ENCODE measurements around the gene CHD1L. TPM values are rescaled to one million over a fixed set of nuclear protein-coding genes. Genes with fewer than 3 reads are reported as not detected.
"Not testable (repeated sequence)": the region's sequence is repeated elsewhere in the genome, so short reads cannot be mapped to it uniquely, and the experiment has no call there.

CHD1L gene
- total and polyA plus RNA-seq, 7 donors: 4.8 to 20.5 (median 15.9) TPM

DNA sequence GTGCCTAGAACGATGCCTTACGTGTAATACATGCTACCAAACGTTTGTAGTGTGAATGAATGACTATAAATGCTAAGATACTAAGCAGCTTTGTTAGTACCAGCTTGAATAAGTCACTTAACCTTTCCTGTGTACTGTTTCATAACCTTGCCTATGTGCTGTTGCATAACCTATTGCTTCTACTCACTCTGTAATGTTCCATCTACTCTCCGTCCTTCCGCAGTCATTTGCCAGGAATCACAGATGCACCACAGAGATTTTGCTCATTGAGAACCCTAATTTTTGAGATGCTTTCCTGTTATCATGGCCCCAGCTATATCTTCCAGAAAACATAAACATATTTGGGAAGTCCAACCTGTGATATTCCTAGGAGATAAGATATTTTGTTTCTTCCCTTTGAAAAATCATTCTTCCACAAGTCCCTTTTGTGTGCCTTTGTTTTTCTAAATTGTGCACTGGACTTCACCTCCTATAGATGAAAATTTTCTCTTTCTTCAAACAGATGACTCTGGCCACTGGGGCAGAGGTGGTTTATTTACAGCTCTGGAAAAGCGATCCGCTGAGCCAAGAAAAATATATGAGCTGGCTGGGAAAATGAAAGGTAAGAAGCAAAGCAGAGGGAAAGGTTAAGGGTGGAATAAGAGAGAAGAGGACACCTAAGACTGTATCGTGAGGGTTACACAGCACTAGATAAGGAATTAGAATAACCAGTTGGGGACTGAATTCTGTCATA lies 44.8 kb downstream of the CHD1L start:
- Histone ChIP-seq H3K9me3 (no peaks in the 10 kb centered on the region), H3K27me3 (ENCODE audit: insufficient read depth in 3 of 3, low read length in 2 of 3) (no peaks in the 10 kb centered on the region), H3K4me1 (no peaks in the 10 kb centered on the region), H3K4me3 (no peak overlapping the region), H3K27ac (no peak overlapping the region), H3K36me3 (ENCODE audit: insufficient read depth in 1 of 2, low read depth in 1 of 2) (peaks cover 7 to 100% of the 10 kb centered on the region in 2 donors)
- intact Hi-C loops (cut with DNase I): no loop called here
- TF ChIP-seq, protein P1, sequence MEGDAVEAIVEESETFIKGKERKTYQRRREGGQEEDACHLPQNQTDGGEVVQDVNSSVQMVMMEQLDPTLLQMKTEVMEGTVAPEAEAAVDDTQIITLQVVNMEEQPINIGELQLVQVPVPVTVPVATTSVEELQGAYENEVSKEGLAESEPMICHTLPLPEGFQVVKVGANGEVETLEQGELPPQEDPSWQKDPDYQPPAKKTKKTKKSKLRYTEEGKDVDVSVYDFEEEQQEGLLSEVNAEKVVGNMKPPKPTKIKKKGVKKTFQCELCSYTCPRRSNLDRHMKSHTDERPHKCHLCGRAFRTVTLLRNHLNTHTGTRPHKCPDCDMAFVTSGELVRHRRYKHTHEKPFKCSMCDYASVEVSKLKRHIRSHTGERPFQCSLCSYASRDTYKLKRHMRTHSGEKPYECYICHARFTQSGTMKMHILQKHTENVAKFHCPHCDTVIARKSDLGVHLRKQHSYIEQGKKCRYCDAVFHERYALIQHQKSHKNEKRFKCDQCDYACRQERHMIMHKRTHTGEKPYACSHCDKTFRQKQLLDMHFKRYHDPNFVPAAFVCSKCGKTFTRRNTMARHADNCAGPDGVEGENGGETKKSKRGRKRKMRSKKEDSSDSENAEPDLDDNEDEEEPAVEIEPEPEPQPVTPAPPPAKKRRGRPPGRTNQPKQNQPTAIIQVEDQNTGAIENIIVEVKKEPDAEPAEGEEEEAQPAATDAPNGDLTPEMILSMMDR (IDR thresholded peaks at IDR 0.05): no peak
- ATAC-seq: peak in 3 of 4 donors; percentile 66 to 85 (median 80)
- WGBS, 3 donors: 60 to 74% (median 63%) methylated on average over 8 of the region's 8 CpGs
- DNase-seq: no peak

DNA sequence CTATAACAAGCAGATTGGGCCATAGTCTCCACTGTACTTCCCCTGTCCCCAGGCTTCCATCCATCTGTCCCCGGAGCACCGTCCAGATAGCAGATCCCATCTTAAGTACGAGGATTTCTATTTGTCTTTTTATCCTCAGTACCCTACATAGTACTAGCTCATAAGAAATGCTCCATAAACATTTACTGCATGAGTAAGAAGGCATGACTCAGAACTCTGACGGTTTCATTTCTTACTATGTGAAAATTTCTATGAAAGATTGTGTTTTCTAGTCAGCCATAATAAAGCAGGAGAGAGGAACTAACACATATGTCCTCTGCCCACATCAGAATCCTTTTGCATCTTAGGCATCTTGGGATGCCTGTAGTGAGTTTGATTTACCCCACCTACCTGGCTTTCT lies 49.5 kb downstream of the CHD1L start:
- H3K27ac ChIP-seq: no peak overlapping the region
- H3K36me3 ChIP-seq (ENCODE audit: insufficient read depth in 1 of 2, low read depth in 1 of 2): peaks cover 16 to 100% of the 10 kb centered on the region in 2 donors
- intact Hi-C loops (cut with DNase I): no loop called here
- H3K9me3 ChIP-seq: no peaks in the 10 kb centered on the region
- TF ChIP-seq, protein P1 (IDR thresholded peaks at IDR 0.05): no peak
- H3K4me1 ChIP-seq: no peaks in the 10 kb centered on the region
- DNase-seq (no peak), ATAC-seq (no peak)
- H3K4me3 ChIP-seq: no peak overlapping the region
- WGBS, 3 donors: 94 to 95% (median 94%) methylated on average over 4 of the region's 4 CpGs
- H3K27me3 ChIP-seq (ENCODE audit: insufficient read depth in 3 of 3, low read length in 2 of 3): no peaks in the 10 kb centered on the region

DNA sequence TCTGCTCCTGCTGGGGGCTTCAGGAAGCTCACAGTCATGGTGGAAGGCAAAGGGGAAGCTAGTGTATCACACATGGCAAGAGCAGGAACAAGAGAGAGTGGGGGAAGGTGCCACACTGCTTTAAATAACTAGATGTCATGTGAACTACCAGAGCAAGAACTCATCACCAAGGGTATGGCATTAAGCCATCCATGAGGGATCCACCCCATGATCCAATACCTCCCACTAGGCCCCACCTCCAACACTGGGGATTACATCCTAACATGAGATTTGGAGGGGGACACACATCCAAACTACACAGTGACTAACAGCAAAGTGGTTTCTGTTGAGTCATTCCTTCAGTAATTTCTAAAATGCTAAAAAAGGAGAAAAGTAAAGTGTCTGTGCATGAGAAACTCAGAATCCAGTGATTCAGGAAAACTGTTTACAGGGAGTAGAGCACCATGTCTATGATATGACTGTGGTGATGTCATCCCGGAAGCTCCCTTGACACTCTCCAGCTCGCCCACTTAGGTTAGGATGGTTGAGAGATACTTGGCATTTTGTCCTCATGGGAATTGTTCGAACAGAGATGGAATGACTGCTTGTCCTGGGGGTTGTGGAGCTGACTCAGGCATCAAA lies 50.3 kb downstream of the CHD1L start:
- intact Hi-C loops (cut with DNase I): no loop called here
- H3K4me3 ChIP-seq: no peak overlapping the region
- H3K4me1 ChIP-seq: no peaks in the 10 kb centered on the region
- no peak overlapping the region for H3K27ac ChIP-seq
- TF ChIP-seq, protein P1 (IDR thresholded peaks at IDR 0.05): no peak
- no peaks in the 10 kb centered on the region for H3K27me3 ChIP-seq (ENCODE audit: insufficient read depth in 3 of 3, low read length in 2 of 3)
- H3K9me3 ChIP-seq: no peaks in the 10 kb centered on the region
- ATAC-seq: peak in 2 of 4 donors; percentile 35 to 55
- 64 to 92% (median 64%) methylated on average over 3 of the region's 3 CpGs for WGBS, 3 donors
- H3K36me3 ChIP-seq (ENCODE audit: insufficient read depth in 1 of 2, low read depth in 1 of 2): peaks cover 16 to 100% of the 10 kb centered on the region in 2 donors
- DNase-seq: no peak

DNA sequence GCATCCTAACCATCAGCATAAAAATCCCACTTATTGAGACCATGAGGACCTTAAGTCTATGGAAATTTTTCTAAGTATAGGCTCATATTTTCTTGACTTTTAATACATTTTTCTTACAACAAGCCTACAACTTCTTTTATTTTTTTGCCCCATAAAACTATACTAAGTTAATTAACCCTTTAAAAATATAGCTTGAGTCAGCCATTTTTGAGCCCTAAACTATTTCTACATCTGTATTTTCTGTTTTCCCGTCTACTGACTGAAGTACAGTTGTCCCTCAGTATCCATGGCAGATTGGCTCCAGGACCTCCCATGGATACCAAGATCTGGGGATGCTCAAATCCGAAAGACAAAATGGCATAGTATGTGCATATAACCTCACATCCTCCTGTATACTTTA lies 55.0 kb downstream of the CHD1L start:
- TF ChIP-seq, protein P1 (IDR thresholded peaks at IDR 0.05): no peak
- no peak overlapping the region for H3K27ac ChIP-seq
- H3K4me3 ChIP-seq: no peak overlapping the region
- H3K27me3 ChIP-seq (ENCODE audit: insufficient read depth in 3 of 3, low read length in 2 of 3): no peaks in the 10 kb centered on the region
- intact Hi-C loops (cut with DNase I): no loop called here
- H3K4me1 ChIP-seq: no peaks in the 10 kb centered on the region
- 99 to 100% (median 99%) methylated on average over 2 of the region's 2 CpGs for WGBS, 3 donors
- H3K36me3 ChIP-seq (ENCODE audit: insufficient read depth in 1 of 2, low read depth in 1 of 2): peaks cover 9 to 58% of the 10 kb centered on the region in 2 donors
- DNase-seq (no peak), ATAC-seq (no peak)
- H3K9me3 ChIP-seq: peaks cover 19% of the 10 kb centered on the region

DNA sequence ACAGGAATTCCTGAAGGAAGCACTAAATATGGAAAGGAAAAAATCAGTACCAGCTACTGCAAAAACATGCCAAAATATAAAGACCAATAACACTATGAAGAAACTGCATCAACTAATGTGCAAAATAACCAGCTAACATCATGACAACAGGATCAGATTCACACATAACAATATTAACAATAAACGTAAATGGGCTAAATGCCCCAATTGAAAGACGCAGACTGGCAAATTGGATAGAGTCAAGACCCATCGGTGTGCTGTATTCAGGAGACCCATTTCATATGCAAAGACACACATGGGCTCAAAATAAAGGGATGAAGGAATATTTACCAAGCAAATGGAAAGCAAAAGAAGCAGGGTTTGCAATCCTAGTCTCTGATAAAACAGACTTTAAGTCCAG lies 63.3 kb downstream of the CHD1L start:
- intact Hi-C loops (cut with DNase I): not testable (repeated sequence)
- 96 to 98% (median 97%) methylated on average over 3 of the region's 3 CpGs for WGBS, 3 donors
- H3K9me3 ChIP-seq: peaks cover 72% of the 10 kb centered on the region

More for the DNA sequence above, 63.3 kb downstream of the CHD1L start:
- not testable (repeated sequence) for H3K4me3 ChIP-seq; DNase-seq; ATAC-seq; H3K27ac ChIP-seq; H3K36me3 ChIP-seq (ENCODE audit: insufficient read depth in 1 of 2, low read depth in 1 of 2); H3K27me3 ChIP-seq (ENCODE audit: insufficient read depth in 3 of 3, low read length in 2 of 3); H3K4me1 ChIP-seq
